22Rv1 (cell line): ENCODE measurements around the gene PRCC.

Experiments
- ZFX ChIP-seq: fragments of 450-650 bp; IDR thresholded peaks from 2 replicates; pipeline ENCODE4 v1.6.1; 2017; ENCODE audit warnings: antibody characterized with exemption, borderline replicate concordance
- TF ChIP-seq, protein P1 (sequence below): fragments of 450-650 bp; IDR thresholded peaks from 2 replicates; pipeline ENCODE4 v1.5.1; 2017; ENCODE audit warnings: mild to moderate bottlenecking

DNA sequence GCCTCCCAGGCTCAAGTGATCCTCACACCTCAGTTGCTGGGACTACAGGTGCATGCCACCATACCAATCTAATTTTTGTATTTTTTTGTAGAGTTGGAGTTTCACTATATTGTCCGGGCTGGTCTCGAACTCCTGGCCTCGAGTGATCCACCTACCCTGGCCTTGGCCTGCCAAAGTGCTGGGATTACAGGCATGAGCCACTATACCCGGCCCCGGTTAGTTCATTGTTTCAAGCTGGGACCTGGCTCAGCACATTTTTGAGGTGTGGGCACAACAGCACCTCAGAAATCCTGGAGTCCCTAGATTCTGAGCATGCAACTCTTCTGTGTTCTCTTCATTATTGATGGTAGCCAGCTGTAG lies 28.0 kb downstream of the PRCC start:
- TF ChIP-seq, protein P1, sequence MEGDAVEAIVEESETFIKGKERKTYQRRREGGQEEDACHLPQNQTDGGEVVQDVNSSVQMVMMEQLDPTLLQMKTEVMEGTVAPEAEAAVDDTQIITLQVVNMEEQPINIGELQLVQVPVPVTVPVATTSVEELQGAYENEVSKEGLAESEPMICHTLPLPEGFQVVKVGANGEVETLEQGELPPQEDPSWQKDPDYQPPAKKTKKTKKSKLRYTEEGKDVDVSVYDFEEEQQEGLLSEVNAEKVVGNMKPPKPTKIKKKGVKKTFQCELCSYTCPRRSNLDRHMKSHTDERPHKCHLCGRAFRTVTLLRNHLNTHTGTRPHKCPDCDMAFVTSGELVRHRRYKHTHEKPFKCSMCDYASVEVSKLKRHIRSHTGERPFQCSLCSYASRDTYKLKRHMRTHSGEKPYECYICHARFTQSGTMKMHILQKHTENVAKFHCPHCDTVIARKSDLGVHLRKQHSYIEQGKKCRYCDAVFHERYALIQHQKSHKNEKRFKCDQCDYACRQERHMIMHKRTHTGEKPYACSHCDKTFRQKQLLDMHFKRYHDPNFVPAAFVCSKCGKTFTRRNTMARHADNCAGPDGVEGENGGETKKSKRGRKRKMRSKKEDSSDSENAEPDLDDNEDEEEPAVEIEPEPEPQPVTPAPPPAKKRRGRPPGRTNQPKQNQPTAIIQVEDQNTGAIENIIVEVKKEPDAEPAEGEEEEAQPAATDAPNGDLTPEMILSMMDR: no peak
- no peak for TF ChIP-seq ZFX
